IPS-18c (cell line): ENCODE results near the gene CCNJL.
"Not testable (repeated sequence)": the region's sequence is repeated elsewhere in the genome, so short reads cannot be mapped to it uniquely, and the experiment has no call there.

Experiments
- H3K4me3 ChIP-seq: 2 replicates; pipeline ENCODE4 v1.7.0; 2013; ENCODE audit warnings: low read depth, mild to moderate bottlenecking, low read length, moderate library complexity; ENCODE audit not compliant: insufficient read depth
- H3K9me3 ChIP-seq: one replicate; pipeline ENCODE4 v1.6.1; 2013; ENCODE audit warnings: mild to moderate bottlenecking, low read length, moderate library complexity; ENCODE audit not compliant: control insufficient read depth, insufficient read depth

Gene CCNJL

DNA sequence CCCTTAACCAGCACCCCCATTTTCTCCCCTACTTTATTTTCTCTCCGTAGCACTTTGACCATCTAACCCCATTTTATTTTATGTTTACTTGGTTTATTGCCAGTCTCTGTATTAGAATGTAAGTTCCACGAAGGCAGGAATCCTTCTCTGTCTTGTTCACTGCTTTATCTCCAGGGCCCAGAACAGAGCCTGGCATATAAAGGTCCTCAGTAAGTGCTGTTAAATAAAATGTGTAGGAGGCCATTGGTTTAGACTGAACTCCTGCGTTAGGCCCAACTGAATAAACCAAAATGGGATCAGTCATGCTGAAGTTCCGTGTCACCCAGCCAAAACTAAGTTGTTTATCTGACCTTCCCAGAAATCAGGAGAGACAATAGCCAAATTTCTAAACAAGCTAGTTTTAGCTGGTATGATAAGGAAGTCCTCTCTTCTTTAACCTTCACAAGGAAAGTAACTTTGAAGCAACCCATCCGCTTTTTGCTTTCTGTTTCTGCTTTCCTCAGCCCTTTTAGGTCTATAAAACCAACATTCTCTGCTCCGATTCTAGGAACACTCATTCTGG lies 29.0 kb upstream of the CCNJL start:
- no peaks in the 10 kb centered on the region for H3K9me3 ChIP-seq
- no peak overlapping the region for H3K4me3 ChIP-seq

- H3K4me3 ChIP-seq = not testable (repeated sequence)
These were observed 28.1 kb upstream of the CCNJL start for GRCh38 chr5:160340513-160340912.

GRCh38 chr5:160339406-160340130 lies 27.2 kb upstream of the CCNJL start:
- H3K4me3 ChIP-seq = no peak overlapping the region
- H3K9me3 ChIP-seq = no peaks in the 10 kb centered on the region

More at GRCh38 chr5:160340513-160340912, 28.1 kb upstream of the CCNJL start:
- not testable (repeated sequence) for H3K9me3 ChIP-seq

DNA sequence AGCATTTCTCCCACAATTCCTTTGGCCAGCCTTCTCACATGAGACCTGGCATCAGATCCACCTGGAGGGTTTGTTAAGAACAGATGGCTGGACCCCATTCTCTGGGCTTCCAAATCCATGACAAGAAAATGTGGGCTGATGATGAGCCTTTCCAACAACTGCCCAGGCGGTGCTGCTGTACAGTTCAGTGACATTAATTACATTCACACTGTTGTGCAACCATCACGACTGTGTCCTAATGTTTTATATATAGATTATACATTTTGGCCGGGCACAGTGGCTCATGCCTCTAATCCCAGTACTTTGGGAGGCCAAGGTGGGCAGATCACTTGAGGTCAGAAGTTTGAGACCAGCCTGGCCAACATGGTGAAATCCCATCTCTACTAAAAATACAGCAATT lies 22.4 kb upstream of the CCNJL start:
- H3K4me3 ChIP-seq = not testable (repeated sequence)

GRCh38 chr5:160333721-160334120 lies 21.4 kb upstream of the CCNJL start:
- no peak overlapping the region for H3K4me3 ChIP-seq
- H3K9me3 ChIP-seq = no peaks in the 10 kb centered on the region

More for the DNA sequence above, 22.4 kb upstream of the CCNJL start:
- not testable (repeated sequence) for H3K9me3 ChIP-seq

DNA sequence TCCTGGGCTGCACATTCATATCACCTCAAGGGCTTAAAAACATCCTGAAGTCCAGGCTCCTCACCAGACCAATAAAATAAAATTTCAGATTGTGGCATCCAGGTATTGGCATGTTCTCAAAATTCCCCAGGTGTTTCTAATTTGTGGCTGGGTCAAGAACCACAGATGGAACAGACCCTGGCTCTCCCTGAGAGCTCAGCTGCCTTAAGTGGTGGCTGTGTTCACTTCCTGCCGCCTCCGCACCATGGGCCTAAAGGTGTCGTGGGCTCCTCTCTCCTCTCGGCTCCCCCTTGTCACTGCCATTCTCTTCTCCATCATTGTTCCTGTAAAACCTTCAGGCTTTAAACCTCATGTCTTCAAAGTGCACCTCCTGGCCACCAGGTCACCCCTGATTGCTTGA lies 17.8 kb upstream of the CCNJL start:
- H3K4me3 ChIP-seq = no peak overlapping the region
- H3K9me3 ChIP-seq = no peaks in the 10 kb centered on the region

- H3K4me3 ChIP-seq = no peak overlapping the region
These were observed 15.5 kb upstream of the CCNJL start for GRCh38 chr5:160327818-160328217.

GRCh38 chr5:160326981-160327380 lies 14.6 kb upstream of the CCNJL start:
- H3K9me3 ChIP-seq = no peaks in the 10 kb centered on the region
- H3K4me3 ChIP-seq = no peak overlapping the region

More at GRCh38 chr5:160327818-160328217, 15.5 kb upstream of the CCNJL start:
- no peaks in the 10 kb centered on the region for H3K9me3 ChIP-seq

- H3K9me3 ChIP-seq = no peaks in the 10 kb centered on the region
These were observed 13.4 kb upstream of the CCNJL start for GRCh38 chr5:160325716-160326115.

DNA sequence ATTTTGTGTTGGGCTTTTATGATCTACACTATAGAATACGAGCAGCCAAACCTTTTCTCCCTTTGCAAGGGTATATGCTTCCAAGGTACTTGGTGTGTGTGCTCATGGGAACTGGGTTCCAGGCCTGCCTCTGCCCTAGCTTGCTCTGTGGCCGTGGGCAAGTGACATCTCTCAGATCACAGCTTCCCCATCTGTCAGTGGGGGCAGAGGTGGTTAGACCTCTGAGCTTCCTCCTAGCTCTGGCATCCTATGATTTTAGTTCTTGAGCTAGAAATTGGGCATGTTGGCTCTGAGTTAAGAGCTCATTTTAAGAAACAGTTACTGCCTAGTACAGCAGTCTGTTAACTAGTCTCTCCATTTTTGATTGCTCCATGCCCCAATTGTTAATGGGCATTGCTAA lies 12.5 kb upstream of the CCNJL start:
- no peaks in the 10 kb centered on the region for H3K9me3 ChIP-seq
- no peak overlapping the region for H3K4me3 ChIP-seq

More at GRCh38 chr5:160325716-160326115, 13.4 kb upstream of the CCNJL start:
- H3K4me3 ChIP-seq = no peak overlapping the region

DNA sequence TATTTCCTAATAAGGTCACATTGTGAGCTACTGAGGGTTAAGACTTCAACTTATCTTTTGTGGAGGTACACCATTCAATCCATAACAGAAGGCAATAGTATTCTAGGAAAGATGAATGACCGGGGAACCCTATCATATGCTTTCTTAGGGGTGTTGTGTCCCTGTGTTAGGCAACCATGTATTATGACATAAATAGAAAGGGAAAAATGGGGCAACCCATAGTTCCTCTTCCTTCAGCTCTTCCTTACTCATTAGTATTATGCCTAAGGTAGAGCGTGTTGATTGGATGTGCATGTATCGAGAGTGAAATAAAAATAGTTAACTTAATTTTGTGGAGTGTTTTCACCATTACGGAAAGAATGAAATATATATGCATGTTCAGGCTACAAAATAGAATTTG lies 6.0 kb upstream of the CCNJL start:
- no peak overlapping the region for H3K4me3 ChIP-seq

GRCh38 chr5:160317434-160317833 lies 5.1 kb upstream of the CCNJL start:
- Histone ChIP-seq H3K9me3 (no peaks in the 10 kb centered on the region), H3K4me3 (no peak overlapping the region)

More for the DNA sequence above, 6.0 kb upstream of the CCNJL start:
- H3K9me3 ChIP-seq = no peaks in the 10 kb centered on the region

DNA sequence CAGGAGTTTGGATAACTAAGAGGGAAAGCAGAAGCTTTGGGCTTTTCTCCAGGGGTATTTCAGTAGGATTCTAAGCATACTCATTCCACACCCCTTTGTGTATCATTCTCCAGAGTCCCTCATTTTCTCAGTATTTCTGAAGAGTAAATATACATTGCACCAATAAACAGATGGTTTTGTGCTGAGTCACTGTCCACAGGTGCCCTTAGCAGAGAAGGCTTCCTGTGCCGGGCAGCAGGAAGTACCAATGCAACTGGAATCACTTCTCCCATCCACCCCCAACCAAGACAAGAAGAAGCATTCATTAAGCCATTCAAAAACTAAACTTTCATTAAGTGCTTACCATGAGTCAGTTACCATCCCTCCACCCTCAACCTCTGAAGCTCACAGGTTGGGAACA lies 3.6 kb upstream of the CCNJL start:
- Histone ChIP-seq H3K4me3 (no peak overlapping the region), H3K9me3 (no peaks in the 10 kb centered on the region)

GRCh38 chr5:160312960-160313727 lies 780 bp upstream of the CCNJL start:
- peak overlapping the region; percentile 82 for H3K4me3 ChIP-seq
- H3K9me3 ChIP-seq = no peaks in the 10 kb centered on the region

DNA sequence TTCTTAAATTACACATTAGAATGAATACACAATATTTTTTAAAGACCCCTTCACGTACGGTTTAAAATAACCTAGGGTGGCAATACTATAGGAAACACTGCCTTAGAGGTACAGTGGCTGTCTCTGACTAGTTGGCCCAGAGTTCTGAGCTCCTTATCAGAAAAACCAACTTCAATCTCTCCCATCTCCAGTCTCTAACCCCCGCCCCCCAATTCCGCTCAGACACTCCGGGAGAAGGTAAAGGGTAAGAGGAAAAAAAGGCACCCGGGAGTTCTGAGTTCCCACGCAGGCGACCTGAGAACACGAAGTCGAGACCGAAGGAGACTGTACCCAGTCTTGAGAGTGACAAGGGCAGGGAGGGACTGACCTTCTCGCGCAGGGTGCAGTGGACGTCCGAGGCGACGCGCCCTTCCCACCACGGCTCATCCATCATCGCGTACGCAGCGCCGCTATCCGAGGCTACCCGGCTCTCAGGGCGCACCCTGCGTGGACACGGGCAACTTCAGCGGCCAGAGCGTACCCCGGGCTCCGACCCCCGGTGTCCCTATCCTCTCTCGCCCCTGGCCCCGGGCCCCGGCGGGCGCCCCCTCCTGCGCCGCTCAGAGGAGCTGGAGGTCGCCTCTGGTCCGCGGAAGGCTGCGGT lies 752 bp downstream of the CCNJL start:
- peak overlapping the region; percentile 82 for H3K4me3 ChIP-seq

DNA sequence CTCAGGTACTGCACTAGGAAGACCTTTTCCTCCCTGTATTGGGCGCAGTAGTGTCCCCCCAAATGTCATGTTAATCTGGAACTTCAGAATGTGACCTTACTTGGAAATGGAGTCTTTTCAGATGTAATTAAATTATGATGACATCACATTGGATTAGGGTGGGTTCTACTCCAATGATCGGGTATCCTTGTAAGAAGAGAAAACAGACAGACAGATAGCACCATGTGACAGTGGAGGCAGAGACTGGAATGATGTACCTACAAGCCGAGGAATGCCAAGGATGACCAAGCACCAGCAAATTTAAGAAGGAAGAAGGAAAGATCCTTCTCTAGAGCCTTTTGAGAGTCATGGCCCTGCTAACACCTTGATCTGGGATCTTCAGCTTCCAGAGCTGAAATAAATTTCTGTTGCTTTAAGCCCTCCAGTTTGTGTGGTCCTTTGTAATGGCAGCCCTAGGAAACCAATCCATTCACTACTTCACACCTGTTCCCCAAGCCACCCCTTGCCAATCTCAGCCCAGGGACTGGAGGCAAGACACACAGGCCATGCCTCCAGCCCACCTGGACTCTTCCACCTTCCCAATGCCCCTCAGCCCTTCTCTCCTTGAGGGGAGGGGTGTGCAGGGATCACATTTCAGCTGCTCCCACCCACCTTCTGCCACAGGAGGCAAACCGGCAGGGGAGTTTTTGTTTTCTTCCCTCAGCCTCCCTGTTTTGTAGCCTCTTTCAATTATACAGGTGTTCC lies 1.6 kb downstream of the CCNJL start:
- Histone ChIP-seq H3K9me3 (no peaks in the 10 kb centered on the region), H3K4me3 (0 out of 2 replicates have a peak overlapping the region, but pooled peaks have one; percentile 1)

More for the DNA sequence above, 752 bp downstream of the CCNJL start:
- no peaks in the 10 kb centered on the region for H3K9me3 ChIP-seq

- H3K4me3 ChIP-seq = no peak overlapping the region
- no peaks in the 10 kb centered on the region for H3K9me3 ChIP-seq
These were observed 2.2 kb downstream of the CCNJL start for GRCh38 chr5:160310140-160310539.
